ENCODE data around the gene ADAMTS17. TPM values are rescaled to one million over a fixed set of nuclear protein-coding genes. Genes with fewer than 3 reads are reported as not detected.

ADAMTS17 gene
- total and polyA plus RNA-seq, 7 donors, result 4.4 to 93.0 (median 7.2) TPM

GRCh38 chr15:100192097-100193080 is 149.4 kb downstream of the ADAMTS17 start:
- Histone ChIP-seq H3K9me3 (no peaks in the 10 kb centered on the region), H3K36me3 (ENCODE audit: insufficient read depth in 1 of 2, low read depth in 1 of 2) (peaks cover 0 to 4% of the 10 kb centered on the region in 2 donors), H3K27me3 (ENCODE audit: insufficient read depth in 3 of 3, low read length in 2 of 3) (no peaks in the 10 kb centered on the region), H3K4me3 (no peak overlapping the region), H3K4me1 (no peaks in the 10 kb centered on the region), H3K27ac (no peak overlapping the region)
- intact Hi-C loops (cut with DNase I), result no loop called here
- TF ChIP-seq CTCF (IDR thresholded peaks at IDR 0.05), result no peak
- peak in 1 of 2 donors; percentile 33 for DNase-seq
- 35 to 58% (median 41%) methylated on average over 14 of the region's 14 CpGs for WGBS, 3 donors
- no peak for ATAC-seq

- TF ChIP-seq CTCF (IDR thresholded peaks at IDR 0.05), result no peak
Observed at GRCh38 chr15:100191161-100191560, 150.6 kb downstream of the ADAMTS17 start.

GRCh38 chr15:100190675-100191074 is 151.1 kb downstream of the ADAMTS17 start:
- Histone ChIP-seq H3K4me1 (no peaks in the 10 kb centered on the region), H3K27ac (no peak overlapping the region), H3K27me3 (ENCODE audit: insufficient read depth in 3 of 3, low read length in 2 of 3) (no peaks in the 10 kb centered on the region), H3K9me3 (no peaks in the 10 kb centered on the region), H3K36me3 (ENCODE audit: insufficient read depth in 1 of 2, low read depth in 1 of 2) (peaks cover 0 to 4% of the 10 kb centered on the region in 2 donors), H3K4me3 (no peak overlapping the region)
- ATAC-seq (no peak), DNase-seq (peak in 1 of 2 donors; percentile 31)
- WGBS, 3 donors, result 84 to 93% (median 85%) methylated on average over 8 of the region's 8 CpGs
- TF ChIP-seq CTCF (IDR thresholded peaks at IDR 0.05), result no peak
- intact Hi-C loops (cut with DNase I), result no loop called here

More at GRCh38 chr15:100191161-100191560, 150.6 kb downstream of the ADAMTS17 start:
- Histone ChIP-seq H3K36me3 (ENCODE audit: insufficient read depth in 1 of 2, low read depth in 1 of 2) (peaks cover 0 to 4% of the 10 kb centered on the region in 2 donors), H3K4me3 (no peak overlapping the region), H3K9me3 (no peaks in the 10 kb centered on the region), H3K4me1 (no peaks in the 10 kb centered on the region), H3K27ac (no peak overlapping the region), H3K27me3 (ENCODE audit: insufficient read depth in 3 of 3, low read length in 2 of 3) (no peaks in the 10 kb centered on the region)
- DNase-seq, result peak in 1 of 2 donors; percentile 23
- WGBS, 3 donors, result 61 to 81% (median 76%) methylated on average over 8 of the region's 8 CpGs
- intact Hi-C loops (cut with DNase I), result no loop called here
- no peak for ATAC-seq

- Histone ChIP-seq H3K36me3 (ENCODE audit: insufficient read depth in 1 of 2, low read depth in 1 of 2) (peaks cover 0 to 1% of the 10 kb centered on the region in 2 donors), H3K4me1 (no peaks in the 10 kb centered on the region), H3K27ac (no peak overlapping the region), H3K9me3 (no peaks in the 10 kb centered on the region), H3K4me3 (no peak overlapping the region), H3K27me3 (ENCODE audit: insufficient read depth in 3 of 3, low read length in 2 of 3) (no peaks in the 10 kb centered on the region)
- DNase-seq (no peak), ATAC-seq (peak in 1 of 4 donors; percentile 40)
- intact Hi-C loops (cut with DNase I), result no loop called here
- no peak for TF ChIP-seq CTCF (IDR thresholded peaks at IDR 0.05)
- WGBS, 3 donors, result 90% methylated on average over 4 of the region's 4 CpGs
Observed at GRCh38 chr15:100189849-100190248, 151.9 kb downstream of the ADAMTS17 start.

Data from psoas muscle (tissue), 8 donors.